SK-N-SH treated with all-trans-retinoic acid at 6 μM for 48 hours (cell line): ENCODE measurements around the gene MOV10L1.

ENCODE experiments used
- ATAC-seq: fragments of 200-7000 bp; cut with Tn5 transposase; 3 replicates; pipeline ENCODE4 v1.9.1; 2020; ENCODE audit warnings: mild to moderate bottlenecking, moderate library complexity
- ARNTL ChIP-seq: fragments of 450-650 bp; formaldehyde crosslinking; IDR thresholded peaks from 2 replicates; pipeline ENCODE4 v1.5.0; 2020; ENCODE audit warnings: low read depth, mild to moderate bottlenecking, moderate library complexity, borderline replicate concordance
- BACH2 ChIP-seq: fragments of 250-450 bp; sonication (Bioruptor Pico); IDR thresholded peaks from 2 replicates; pipeline ENCODE4 v1.9.0; 2021; ENCODE audit warnings: mild to moderate bottlenecking, borderline replicate concordance
- CSDC2 ChIP-seq: fragments of 250-450 bp; sonication (Bioruptor Pico); IDR thresholded peaks from 2 replicates; pipeline ENCODE4 v1.5.0; 2020; ENCODE audit warnings: mild to moderate bottlenecking, moderate library complexity
- GLIS3 ChIP-seq: fragments of 250-450 bp; sonication (Bioruptor Pico); IDR thresholded peaks from 2 replicates; pipeline ENCODE4 v1.5.0; 2020; ENCODE audit warnings: mild to moderate bottlenecking, moderate library complexity
- ISL1 ChIP-seq: fragments of 250-450 bp; sonication (Bioruptor Pico); IDR thresholded peaks from 2 replicates; pipeline ENCODE4 v2.1.2; 2022; ENCODE audit warnings: mild to moderate bottlenecking, moderate library complexity
- OSR1 ChIP-seq: fragments of 250-450 bp; sonication (Bioruptor Pico); IDR thresholded peaks from 2 replicates; pipeline ENCODE4 v1.8.0; 2022; ENCODE audit warnings: moderate library complexity, mild to moderate bottlenecking, inconsistent platforms
- PPARA ChIP-seq: fragments of 250-450 bp; sonication (Bioruptor Pico); IDR thresholded peaks from 2 replicates; pipeline ENCODE4 v1.5.0; 2020; ENCODE audit warnings: mild to moderate bottlenecking, borderline replicate concordance
- RARB ChIP-seq: fragments of 250-450 bp; sonication (Bioruptor Pico); IDR thresholded peaks from 2 replicates; pipeline ENCODE4 v1.8.0; 2021; ENCODE audit warnings: mild to moderate bottlenecking, moderate library complexity
- SNAI2 ChIP-seq: fragments of 250-450 bp; sonication (Bioruptor Pico); IDR thresholded peaks from 2 replicates; pipeline ENCODE4 v1.5.0; 2020; ENCODE audit warnings: mild to moderate bottlenecking, moderate library complexity
- ZC3H10 ChIP-seq: fragments of 250-450 bp; sonication (Bioruptor Pico); IDR thresholded peaks from 2 replicates; pipeline ENCODE4 v1.5.1; 2021; ENCODE audit warnings: mild to moderate bottlenecking, moderate library complexity
- ZNF565 ChIP-seq: fragments of 450-650 bp; formaldehyde crosslinking; conservative IDR thresholded peaks from 2 replicates; pipeline ENCODE4 v1.5.0; 2020; ENCODE audit warnings: low read depth, mild to moderate bottlenecking, moderate library complexity
- ZNF70 ChIP-seq: fragments of 450-650 bp; formaldehyde crosslinking; IDR thresholded peaks from 2 replicates; pipeline ENCODE4 v1.5.0; 2020; ENCODE audit warnings: mild to moderate bottlenecking, moderate library complexity
- ZNF8 ChIP-seq: fragments of 450-650 bp; formaldehyde crosslinking; IDR thresholded peaks from 2 replicates; pipeline ENCODE4 v1.5.0; 2020; ENCODE audit warnings: mild to moderate bottlenecking, moderate library complexity
- TF ChIP-seq, protein P1 (sequence below): fragments of 250-450 bp; sonication (Bioruptor Pico); IDR thresholded peaks from 2 replicates; pipeline ENCODE4 v1.5.1; 2021; ENCODE audit warnings: mild to moderate bottlenecking, moderate library complexity
- TF ChIP-seq, protein P2 (sequence below): fragments of 250-450 bp; sonication (Bioruptor Pico); IDR thresholded peaks from 2 replicates; pipeline ENCODE4 v1.5.1; 2020; ENCODE audit warnings: low read depth, mild to moderate bottlenecking, moderate library complexity
- TF ChIP-seq, protein P3 (sequence below): fragments of 250-450 bp; sonication (Bioruptor Pico); IDR thresholded peaks from 2 replicates; pipeline ENCODE4 v1.5.0; 2020; ENCODE audit warnings: mild to moderate bottlenecking, moderate library complexity
- TF ChIP-seq, protein P4 (sequence below): fragments of 250-450 bp; sonication (Bioruptor Pico); IDR thresholded peaks from 2 replicates; pipeline ENCODE4 v1.8.0; 2021; ENCODE audit warnings: low read depth, mild to moderate bottlenecking, moderate library complexity, borderline replicate concordance
- TF ChIP-seq, protein P5 (sequence below): fragments of 250-450 bp; sonication (Bioruptor Pico); IDR thresholded peaks from 2 replicates; pipeline ENCODE4 v1.8.0; 2020; ENCODE audit warnings: mild to moderate bottlenecking, moderate library complexity, borderline replicate concordance

Gene MOV10L1

DNA sequence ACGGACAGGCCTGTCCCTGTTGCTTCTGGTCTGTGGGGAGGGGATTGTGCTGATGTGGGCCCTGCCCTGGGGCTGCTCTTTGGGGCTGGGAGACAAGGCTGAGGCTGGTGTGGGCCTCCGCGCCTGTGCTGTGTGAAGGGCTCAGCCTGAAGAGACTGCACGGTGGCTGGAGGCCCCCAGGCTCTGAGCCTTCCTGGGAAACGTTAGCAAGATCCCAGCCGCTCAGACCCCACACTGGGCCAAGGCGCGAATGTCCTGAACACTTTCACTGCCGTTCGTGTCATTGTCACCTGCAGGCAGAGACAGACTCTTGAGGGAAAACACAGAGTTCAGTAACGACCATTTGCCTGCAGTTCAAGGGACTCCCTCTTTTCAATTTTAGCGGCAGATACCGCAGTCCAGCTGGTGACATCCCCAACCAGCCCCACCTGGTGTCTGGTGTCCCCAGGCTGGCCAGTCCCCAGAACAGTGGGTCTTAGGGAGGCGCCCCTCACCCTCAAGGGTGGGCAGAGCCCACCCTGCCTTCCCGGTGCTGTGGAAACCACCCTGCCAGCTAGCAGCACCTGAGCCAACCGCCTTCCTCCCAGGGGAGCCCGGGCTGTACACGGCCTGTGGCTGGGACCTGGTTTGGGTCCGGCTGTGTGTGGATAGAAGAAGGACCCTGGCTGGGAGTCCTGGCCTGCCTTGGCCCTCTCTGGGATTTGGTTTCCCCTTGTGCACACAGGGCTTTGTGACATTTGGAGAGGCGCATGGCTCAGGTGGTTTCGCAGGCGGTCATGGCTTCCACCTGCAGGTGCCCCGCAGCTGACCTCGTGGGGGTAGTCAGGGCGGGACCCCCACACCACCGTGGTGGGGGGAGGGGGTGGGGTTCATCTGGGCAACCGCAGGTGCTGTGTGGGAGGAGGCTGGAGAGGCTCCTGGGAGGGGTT is 86.4 kb downstream of the MOV10L1 start:
- ATAC-seq = no peak
- TF ChIP-seq CSDC2 (CRISPR knock-in tag) (no peak), GLIS3 (CRISPR knock-in tag) (no peak), PPARA (CRISPR knock-in tag) (no peak), SNAI2 (CRISPR knock-in tag) (no peak), ZC3H10 (CRISPR knock-in tag) (no peak), ZNF70 (no peak), ARNTL (CRISPR knock-in tag) (no peak)
- TF ChIP-seq, protein P1, sequence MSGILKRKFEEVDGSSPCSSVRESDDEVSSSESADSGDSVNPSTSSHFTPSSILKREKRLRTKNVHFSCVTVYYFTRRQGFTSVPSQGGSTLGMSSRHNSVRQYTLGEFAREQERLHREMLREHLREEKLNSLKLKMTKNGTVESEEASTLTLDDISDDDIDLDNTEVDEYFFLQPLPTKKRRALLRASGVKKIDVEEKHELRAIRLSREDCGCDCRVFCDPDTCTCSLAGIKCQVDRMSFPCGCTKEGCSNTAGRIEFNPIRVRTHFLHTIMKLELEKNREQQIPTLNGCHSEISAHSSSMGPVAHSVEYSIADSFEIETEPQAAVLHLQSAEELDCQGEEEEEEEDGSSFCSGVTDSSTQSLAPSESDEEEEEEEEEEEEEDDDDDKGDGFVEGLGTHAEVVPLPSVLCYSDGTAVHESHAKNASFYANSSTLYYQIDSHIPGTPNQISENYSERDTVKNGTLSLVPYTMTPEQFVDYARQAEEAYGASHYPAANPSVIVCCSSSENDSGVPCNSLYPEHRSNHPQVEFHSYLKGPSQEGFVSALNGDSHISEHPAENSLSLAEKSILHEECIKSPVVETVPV (CRISPR knock-in tag) = no peak

DNA sequence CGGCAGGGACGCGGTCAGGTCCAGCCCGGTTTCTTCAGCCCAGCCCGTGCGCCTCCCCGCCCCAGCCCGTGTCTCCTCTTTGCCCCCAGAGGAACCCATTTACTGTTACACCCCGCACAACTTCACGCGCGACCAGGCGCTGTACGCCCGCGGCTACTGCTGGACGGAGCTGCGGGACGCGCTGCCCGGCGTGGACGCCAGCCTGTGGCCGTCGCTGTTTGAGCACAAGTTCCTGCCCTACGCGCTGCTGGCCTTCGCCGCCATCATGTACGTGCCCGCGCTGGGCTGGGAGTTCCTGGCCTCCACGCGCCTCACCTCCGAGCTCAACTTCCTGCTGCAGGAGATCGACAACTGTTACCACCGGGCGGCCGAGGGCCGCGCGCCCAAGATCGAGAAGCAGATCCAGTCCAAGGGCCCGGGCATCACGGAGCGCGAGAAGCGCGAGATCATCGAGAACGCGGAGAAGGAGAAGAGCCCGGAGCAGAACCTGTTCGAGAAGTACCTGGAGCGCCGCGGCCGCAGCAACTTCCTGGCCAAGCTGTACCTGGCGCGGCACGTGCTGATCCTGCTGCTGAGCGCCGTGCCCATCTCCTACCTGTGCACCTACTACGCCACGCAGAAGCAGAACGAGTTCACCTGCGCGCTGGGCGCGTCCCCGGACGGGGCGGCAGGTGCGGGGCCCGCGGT is 87.2 kb downstream of the MOV10L1 start:
- TF ChIP-seq ZNF565 = no peak
- TF ChIP-seq, protein P2, sequence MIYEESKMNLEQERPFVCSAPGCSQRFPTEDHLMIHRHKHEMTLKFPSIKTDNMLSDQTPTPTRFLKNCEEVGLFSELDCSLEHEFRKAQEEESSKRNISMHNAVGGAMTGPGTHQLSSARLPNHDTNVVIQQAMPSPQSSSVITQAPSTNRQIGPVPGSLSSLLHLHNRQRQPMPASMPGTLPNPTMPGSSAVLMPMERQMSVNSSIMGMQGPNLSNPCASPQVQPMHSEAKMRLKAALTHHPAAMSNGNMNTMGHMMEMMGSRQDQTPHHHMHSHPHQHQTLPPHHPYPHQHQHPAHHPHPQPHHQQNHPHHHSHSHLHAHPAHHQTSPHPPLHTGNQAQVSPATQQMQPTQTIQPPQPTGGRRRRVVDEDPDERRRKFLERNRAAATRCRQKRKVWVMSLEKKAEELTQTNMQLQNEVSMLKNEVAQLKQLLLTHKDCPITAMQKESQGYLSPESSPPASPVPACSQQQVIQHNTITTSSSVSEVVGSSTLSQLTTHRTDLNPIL (CRISPR knock-in tag) = no peak
- no peak for ATAC-seq

DNA sequence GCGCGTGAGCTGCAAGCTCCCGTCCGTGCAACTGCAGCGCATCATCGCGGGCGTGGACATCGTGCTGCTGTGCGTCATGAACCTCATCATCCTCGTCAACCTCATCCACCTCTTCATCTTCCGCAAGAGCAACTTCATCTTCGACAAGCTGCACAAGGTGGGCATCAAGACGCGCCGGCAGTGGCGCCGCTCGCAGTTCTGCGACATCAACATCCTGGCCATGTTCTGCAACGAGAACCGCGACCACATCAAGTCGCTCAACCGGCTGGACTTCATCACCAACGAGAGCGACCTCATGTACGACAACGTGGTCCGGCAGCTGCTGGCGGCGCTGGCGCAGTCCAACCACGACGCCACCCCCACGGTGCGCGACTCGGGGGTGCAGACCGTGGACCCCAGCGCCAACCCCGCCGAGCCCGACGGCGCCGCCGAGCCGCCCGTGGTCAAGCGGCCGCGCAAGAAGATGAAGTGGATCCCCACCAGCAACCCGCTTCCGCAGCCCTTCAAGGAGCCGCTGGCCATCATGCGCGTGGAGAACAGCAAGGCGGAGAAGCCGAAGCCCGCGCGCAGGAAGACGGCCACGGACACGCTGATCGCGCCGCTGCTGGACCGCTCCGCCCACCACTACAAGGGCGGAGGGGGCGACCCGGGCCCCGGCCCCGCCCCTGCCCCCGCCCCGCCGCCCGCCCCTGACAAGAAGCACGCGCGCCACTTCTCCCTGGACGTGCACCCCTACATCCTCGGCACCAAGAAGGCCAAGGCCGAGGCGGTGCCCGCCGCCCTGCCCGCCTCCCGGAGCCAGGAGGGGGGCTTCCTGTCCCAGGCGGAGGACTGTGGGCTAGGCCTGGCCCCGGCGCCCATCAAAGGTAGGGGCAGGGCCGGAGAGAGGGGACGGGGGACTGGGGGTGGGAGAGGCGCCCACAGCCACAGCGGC is 88.0 kb downstream of the MOV10L1 start:
- ATAC-seq = no peak
- TF ChIP-seq RARB (CRISPR knock-in tag) (no peak), ZNF8 (CRISPR knock-in tag) (no peak), ZNF565 (no peak), OSR1 (CRISPR knock-in tag) (no peak), CSDC2 (CRISPR knock-in tag) (no peak), ISL1 (CRISPR knock-in tag) (no peak)
- TF ChIP-seq, protein P3, sequence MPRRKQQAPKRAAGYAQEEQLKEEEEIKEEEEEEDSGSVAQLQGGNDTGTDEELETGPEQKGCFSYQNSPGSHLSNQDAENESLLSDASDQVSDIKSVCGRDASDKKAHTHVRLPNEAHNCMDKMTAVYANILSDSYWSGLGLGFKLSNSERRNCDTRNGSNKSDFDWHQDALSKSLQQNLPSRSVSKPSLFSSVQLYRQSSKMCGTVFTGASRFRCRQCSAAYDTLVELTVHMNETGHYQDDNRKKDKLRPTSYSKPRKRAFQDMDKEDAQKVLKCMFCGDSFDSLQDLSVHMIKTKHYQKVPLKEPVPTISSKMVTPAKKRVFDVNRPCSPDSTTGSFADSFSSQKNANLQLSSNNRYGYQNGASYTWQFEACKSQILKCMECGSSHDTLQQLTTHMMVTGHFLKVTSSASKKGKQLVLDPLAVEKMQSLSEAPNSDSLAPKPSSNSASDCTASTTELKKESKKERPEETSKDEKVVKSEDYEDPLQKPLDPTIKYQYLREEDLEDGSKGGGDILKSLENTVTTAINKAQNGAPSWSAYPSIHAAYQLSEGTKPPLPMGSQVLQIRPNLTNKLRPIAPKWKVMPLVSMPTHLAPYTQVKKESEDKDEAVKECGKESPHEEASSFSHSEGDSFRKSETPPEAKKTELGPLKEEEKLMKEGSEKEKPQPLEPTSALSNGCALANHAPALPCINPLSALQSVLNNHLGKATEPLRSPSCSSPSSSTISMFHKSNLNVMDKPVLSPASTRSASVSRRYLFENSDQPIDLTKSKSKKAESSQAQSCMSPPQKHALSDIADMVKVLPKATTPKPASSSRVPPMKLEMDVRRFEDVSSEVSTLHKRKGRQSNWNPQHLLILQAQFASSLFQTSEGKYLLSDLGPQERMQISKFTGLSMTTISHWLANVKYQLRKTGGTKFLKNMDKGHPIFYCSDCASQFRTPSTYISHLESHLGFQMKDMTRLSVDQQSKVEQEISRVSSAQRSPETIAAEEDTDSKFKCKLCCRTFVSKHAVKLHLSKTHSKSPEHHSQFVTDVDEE (CRISPR knock-in tag) = no peak

DNA sequence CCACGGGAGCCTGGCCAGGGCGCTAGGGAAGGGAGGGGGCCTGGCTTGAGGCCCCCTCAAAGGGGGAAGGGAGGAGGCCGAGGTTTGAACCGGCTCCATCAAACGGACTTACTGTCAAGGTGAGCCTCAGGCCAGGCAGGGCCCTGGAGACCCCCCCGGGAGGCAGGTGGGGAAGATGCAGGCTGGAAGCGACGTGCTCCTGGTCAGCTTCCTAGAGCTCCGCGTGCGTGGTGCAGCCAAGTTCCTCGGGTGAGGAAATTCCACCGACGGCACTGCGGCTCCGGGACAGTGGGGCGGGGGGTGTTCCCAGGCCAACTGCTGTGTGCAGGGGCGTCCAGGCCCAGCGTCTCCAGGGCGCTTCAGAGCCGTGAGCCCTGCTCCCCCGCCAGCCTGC is 88.7 kb downstream of the MOV10L1 start:
- TF ChIP-seq BACH2 (CRISPR knock-in tag) (no peak), SNAI2 (CRISPR knock-in tag) (no peak), ZNF8 (CRISPR knock-in tag) (no peak), PPARA (CRISPR knock-in tag) (no peak), ARNTL (CRISPR knock-in tag) (no peak), ISL1 (CRISPR knock-in tag) (no peak)
- TF ChIP-seq, protein P4, sequence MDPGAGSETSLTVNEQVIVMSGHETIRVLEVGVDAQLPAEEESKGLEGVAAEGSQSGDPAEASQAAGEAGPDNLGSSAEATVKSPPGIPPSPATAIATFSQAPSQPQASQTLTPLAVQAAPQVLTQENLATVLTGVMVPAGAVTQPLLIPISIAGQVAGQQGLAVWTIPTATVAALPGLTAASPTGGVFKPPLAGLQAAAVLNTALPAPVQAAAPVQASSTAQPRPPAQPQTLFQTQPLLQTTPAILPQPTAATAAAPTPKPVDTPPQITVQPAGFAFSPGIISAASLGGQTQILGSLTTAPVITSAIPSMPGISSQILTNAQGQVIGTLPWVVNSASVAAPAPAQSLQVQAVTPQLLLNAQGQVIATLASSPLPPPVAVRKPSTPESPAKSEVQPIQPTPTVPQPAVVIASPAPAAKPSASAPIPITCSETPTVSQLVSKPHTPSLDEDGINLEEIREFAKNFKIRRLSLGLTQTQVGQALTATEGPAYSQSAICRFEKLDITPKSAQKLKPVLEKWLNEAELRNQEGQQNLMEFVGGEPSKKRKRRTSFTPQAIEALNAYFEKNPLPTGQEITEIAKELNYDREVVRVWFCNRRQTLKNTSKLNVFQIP (CRISPR knock-in tag) = no peak
- TF ChIP-seq, protein P5, sequence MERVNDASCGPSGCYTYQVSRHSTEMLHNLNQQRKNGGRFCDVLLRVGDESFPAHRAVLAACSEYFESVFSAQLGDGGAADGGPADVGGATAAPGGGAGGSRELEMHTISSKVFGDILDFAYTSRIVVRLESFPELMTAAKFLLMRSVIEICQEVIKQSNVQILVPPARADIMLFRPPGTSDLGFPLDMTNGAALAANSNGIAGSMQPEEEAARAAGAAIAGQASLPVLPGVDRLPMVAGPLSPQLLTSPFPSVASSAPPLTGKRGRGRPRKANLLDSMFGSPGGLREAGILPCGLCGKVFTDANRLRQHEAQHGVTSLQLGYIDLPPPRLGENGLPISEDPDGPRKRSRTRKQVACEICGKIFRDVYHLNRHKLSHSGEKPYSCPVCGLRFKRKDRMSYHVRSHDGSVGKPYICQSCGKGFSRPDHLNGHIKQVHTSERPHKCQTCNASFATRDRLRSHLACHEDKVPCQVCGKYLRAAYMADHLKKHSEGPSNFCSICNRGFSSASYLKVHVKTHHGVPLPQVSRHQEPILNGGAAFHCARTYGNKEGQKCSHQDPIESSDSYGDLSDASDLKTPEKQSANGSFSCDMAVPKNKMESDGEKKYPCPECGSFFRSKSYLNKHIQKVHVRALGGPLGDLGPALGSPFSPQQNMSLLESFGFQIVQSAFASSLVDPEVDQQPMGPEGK (CRISPR knock-in tag) = no peak
- no peak for ATAC-seq
